Peyer's patch (tissue), 4 donors: ENCODE measurements around the gene CDK5RAP1.

Experiments used
- POLR2A ChIP-seq, 2 donors: fragments of 450-650 bp; IDR thresholded peaks; one replicate each; pipeline ENCODE4 v1.5.1; 2017; ENCODE audit warnings: antibody characterized with exemption in 2 of 2, mild to moderate bottlenecking in 2 of 2, moderate library complexity in 2 of 2
- TF ChIP-seq, protein P1 (sequence below), 6 experiments: fragments of 450-650 bp in 4 of 6; fragments of 200-600 bp in 2 of 6; sonication (generic) in 1 of 6; IDR thresholded peaks; one replicate each; pipeline ENCODE4 v1.5.1; 2017 to 2019; ENCODE audit warnings: antibody characterized with exemption in 6 of 6, mild to moderate bottlenecking in 3 of 6, moderate library complexity in 1 of 6

DNA sequence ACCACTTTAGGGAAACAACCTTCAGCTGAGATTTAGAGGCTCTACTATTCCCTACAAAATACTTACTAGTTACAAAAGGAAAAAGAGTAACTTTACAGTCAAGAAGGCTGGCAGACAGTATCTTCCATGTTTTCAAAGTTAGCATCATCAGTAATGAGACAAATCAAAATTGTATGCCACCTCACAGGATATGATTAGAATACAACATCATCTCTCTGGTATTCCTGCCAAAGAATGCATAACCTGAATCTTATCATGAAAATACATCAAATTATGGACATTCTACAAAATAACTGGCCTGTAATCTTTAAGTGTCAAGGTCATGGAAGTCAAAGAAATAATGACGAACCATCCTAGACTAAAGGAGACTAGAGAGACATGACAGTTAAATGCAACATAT, 38.4 kb downstream of the CDK5RAP1 start:
- TF ChIP-seq, protein P1, sequence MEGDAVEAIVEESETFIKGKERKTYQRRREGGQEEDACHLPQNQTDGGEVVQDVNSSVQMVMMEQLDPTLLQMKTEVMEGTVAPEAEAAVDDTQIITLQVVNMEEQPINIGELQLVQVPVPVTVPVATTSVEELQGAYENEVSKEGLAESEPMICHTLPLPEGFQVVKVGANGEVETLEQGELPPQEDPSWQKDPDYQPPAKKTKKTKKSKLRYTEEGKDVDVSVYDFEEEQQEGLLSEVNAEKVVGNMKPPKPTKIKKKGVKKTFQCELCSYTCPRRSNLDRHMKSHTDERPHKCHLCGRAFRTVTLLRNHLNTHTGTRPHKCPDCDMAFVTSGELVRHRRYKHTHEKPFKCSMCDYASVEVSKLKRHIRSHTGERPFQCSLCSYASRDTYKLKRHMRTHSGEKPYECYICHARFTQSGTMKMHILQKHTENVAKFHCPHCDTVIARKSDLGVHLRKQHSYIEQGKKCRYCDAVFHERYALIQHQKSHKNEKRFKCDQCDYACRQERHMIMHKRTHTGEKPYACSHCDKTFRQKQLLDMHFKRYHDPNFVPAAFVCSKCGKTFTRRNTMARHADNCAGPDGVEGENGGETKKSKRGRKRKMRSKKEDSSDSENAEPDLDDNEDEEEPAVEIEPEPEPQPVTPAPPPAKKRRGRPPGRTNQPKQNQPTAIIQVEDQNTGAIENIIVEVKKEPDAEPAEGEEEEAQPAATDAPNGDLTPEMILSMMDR (IDR thresholded peaks at IDR 0.05): no peak
- no peak for TF ChIP-seq POLR2A (IDR thresholded peaks at IDR 0.05)
